GM06990 (cell line): ENCODE measurements around the gene SUGCT.

Experiments used
- DNase-seq: peaks from one replicate; pipeline ENCODE4 v3.0.0-alpha.2; 2011; ENCODE audit not compliant: insufficient read length; ENCODE audit errors: extremely low read depth
- H3K27me3 ChIP-seq: replicated peaks from 2 replicates; pipeline ENCODE4 v1.6.0; 2011; ENCODE audit warnings: low read length; ENCODE audit not compliant: control insufficient read depth, insufficient read depth
- H3K36me3 ChIP-seq: 2 replicates; pipeline ENCODE4 v1.5.1; 2011; ENCODE audit warnings: low read length; ENCODE audit not compliant: control insufficient read depth, insufficient read depth
- H3K4me3 ChIP-seq: replicated peaks from 2 replicates; pipeline ENCODE4 v1.5.1; 2011; ENCODE audit warnings: low read depth, mild to moderate bottlenecking, control low read depth, low read length
- CTCF ChIP-seq: IDR thresholded peaks from 2 replicates; pipeline ENCODE4 v1.5.1; 2011; ENCODE audit warnings: low read length, control low read depth, mild to moderate bottlenecking, inconsistent platforms; ENCODE audit not compliant: insufficient read depth, poor library complexity, severe bottlenecking

The SUGCT gene

GRCh38 chr7:40457776-40458480 lies 323.1 kb downstream of the SUGCT start:
- no peak for TF ChIP-seq CTCF
- Histone ChIP-seq H3K4me3 (no peak overlapping the region), H3K27me3 (no peaks in the 10 kb centered on the region; the same call in 1 of the 2 replicates), H3K36me3 (no peaks in the 10 kb centered on the region)
- no peak for DNase-seq

GRCh38 chr7:40463446-40463845 lies 328.6 kb downstream of the SUGCT start:
- no peaks in the 10 kb centered on the region for H3K36me3 ChIP-seq
- DNase-seq: no peak
- H3K27me3 ChIP-seq: no peaks in the 10 kb centered on the region; the same call in 1 of the 2 replicates
- no peak for TF ChIP-seq CTCF
- no peak overlapping the region for H3K4me3 ChIP-seq

DNA sequence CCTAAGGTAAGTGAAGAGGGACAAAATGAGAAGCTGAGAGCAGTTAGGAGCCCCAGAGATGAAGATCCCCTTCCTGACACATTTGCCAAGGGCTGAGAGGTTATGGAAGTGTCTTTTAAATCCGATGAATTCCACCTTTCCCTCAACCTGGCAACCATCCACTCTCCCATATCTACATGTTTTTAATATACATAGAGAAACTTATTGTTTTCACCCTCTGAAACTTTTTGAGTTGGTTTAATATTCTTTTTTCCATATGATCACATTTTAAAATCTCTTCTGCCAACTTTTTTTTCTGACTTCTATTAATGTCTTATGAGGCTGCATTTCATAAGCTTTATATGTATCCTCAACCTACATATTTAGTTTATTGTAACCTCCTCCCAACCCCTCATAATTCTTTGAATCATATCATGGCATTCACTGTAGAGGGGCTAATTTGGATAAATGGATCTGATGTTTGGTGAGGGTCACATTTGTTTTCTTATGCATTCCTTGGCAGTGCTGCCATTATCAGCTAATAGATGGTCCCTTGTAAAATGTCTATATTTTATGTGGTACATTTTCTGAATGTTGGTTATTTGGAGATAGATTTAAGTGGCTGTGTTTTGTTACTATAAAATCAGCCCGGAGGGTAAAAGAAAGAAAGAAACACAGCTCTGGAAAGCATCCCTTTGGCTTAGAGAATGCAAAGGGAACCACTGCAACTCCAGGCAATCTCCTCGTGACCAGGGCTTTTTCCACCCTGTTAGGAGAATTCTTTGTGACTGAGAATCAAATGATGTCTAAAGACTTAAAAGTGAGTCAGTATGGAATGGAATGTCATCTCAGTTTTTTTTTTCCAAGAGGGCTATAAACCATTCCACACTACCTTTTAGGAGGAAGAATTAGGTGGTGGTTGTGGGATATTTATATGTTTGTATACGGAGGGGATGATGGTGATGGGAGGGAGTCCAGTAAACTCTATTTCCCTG lies 334.4 kb downstream of the SUGCT start:
- Histone ChIP-seq H3K27me3 (no peaks in the 10 kb centered on the region; the same call in 1 of the 2 replicates), H3K36me3 (no peaks in the 10 kb centered on the region), H3K4me3 (no peak overlapping the region)
- no peak for DNase-seq
- no peak for TF ChIP-seq CTCF

GRCh38 chr7:40470091-40470592 lies 335.3 kb downstream of the SUGCT start:
- Histone ChIP-seq H3K36me3 (no peaks in the 10 kb centered on the region), H3K4me3 (no peak overlapping the region), H3K27me3 (no peaks in the 10 kb centered on the region; the same call in 1 of the 2 replicates)
- no peak for DNase-seq
- TF ChIP-seq CTCF: no peak

DNA sequence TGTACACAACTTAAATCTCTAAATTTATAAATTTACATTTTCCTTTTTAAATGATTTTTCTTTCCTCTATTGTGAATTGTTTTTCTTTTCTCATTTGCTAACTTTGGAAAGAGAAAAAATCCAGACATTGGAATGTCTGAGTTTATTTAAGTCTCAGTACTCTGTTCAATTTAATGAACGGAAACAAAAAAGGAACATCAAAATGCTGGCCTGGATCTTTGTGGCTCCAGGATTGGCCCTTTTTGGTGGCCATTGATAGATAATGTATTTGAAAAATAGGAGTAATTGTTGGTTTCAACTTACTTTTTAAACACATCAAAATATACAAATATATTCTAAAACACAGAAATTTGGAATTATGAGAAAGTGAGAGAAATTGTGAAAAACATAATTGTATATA lies 336.0 kb downstream of the SUGCT start:
- TF ChIP-seq CTCF: no peak

More for the DNA sequence above, 336.0 kb downstream of the SUGCT start:
- Histone ChIP-seq H3K4me3 (no peak overlapping the region), H3K27me3 (no peaks in the 10 kb centered on the region; the same call in 1 of the 2 replicates), H3K36me3 (no peaks in the 10 kb centered on the region)
- no peak for DNase-seq
